GM12892 (cell line): ENCODE data around the gene CHST11.

Experiments used
- DNase-seq: peaks from one replicate; pipeline ENCODE4 v3.0.0; 2011; ENCODE audit not compliant: insufficient read length
- FAIRE-seq: peaks from 2 replicates; lab custom pipeline; 2011; peaks lifted over from hg19 to GRCh38; lab: Jason Lieb, UNC
- POLR2A ChIP-seq: IDR thresholded peaks from 2 replicates; pipeline ENCODE4 v1.6.1; 2011; ENCODE audit warnings: low read depth, low read length, control low read depth
- POLR2AphosphoS5 ChIP-seq: IDR thresholded peaks from 2 replicates; pipeline ENCODE4 v1.6.1; 2011; ENCODE audit warnings: low read depth, low read length, control low read depth
- TAF1 ChIP-seq: IDR thresholded peaks from 2 replicates; pipeline ENCODE4 v1.6.1; 2011; ENCODE audit warnings: low read depth, mild to moderate bottlenecking, control low read depth, low read length, borderline replicate concordance

Gene CHST11

GRCh38 chr12:104703372-104703771, 246.6 kb downstream of the CHST11 start:
- no peak for FAIRE-seq
- DNase-seq: no peak
- TF ChIP-seq TAF1 (no peak), POLR2A (no peak), POLR2AphosphoS5 (no peak)

GRCh38 chr12:104704224-104704779, 247.6 kb downstream of the CHST11 start:
- FAIRE-seq: no peak
- TF ChIP-seq POLR2A (no peak), TAF1 (no peak), POLR2AphosphoS5 (no peak)
- DNase-seq: no peak

- TF ChIP-seq POLR2AphosphoS5: no peak
- TF ChIP-seq TAF1: no peak
- no peak for TF ChIP-seq POLR2A
- DNase-seq (no peak), FAIRE-seq (no peak)
Measured at GRCh38 chr12:104707194-104707593, 250.4 kb downstream of the CHST11 start.

- no peak for DNase-seq
- FAIRE-seq: no peak
- no peak for TF ChIP-seq POLR2A
- no peak for TF ChIP-seq POLR2AphosphoS5
- no peak for TF ChIP-seq TAF1
Measured at GRCh38 chr12:104707794-104708558, 251.2 kb downstream of the CHST11 start.

GRCh38 chr12:104708891-104709290, 252.1 kb downstream of the CHST11 start:
- no peak for TF ChIP-seq TAF1
- no peak for TF ChIP-seq POLR2A
- no peak for TF ChIP-seq POLR2AphosphoS5
- DNase-seq (no peak), FAIRE-seq (no peak)

GRCh38 chr12:104709692-104710435, 253.1 kb downstream of the CHST11 start:
- no peak for FAIRE-seq
- no peak for TF ChIP-seq TAF1
- DNase-seq: no peak

GRCh38 chr12:104710940-104711689, 254.4 kb downstream of the CHST11 start:
- FAIRE-seq (no peak), DNase-seq (no peak)
- TF ChIP-seq POLR2AphosphoS5 (no peak), TAF1 (no peak), POLR2A (no peak)

- no peak for FAIRE-seq
- no peak for DNase-seq
- TF ChIP-seq POLR2A (no peak), POLR2AphosphoS5 (no peak), TAF1 (no peak)
Measured at GRCh38 chr12:104712477-104712876, 255.7 kb downstream of the CHST11 start.

- no peak for DNase-seq
- FAIRE-seq: no peak
- TF ChIP-seq POLR2A (no peak), POLR2AphosphoS5 (no peak), TAF1 (no peak)
Measured at GRCh38 chr12:104712968-104713367, 256.2 kb downstream of the CHST11 start.

GRCh38 chr12:104713444-104713843, 256.7 kb downstream of the CHST11 start:
- TF ChIP-seq TAF1 (no peak), POLR2AphosphoS5 (no peak), POLR2A (no peak)
- FAIRE-seq (no peak), DNase-seq (no peak)

- DNase-seq (no peak), FAIRE-seq (no peak)
- no peak for TF ChIP-seq POLR2A
- no peak for TF ChIP-seq TAF1
- TF ChIP-seq POLR2AphosphoS5: no peak
Measured at GRCh38 chr12:104714369-104714768, 257.6 kb downstream of the CHST11 start.

GRCh38 chr12:104716172-104716571, 259.4 kb downstream of the CHST11 start:
- FAIRE-seq (no peak), DNase-seq (no peak)
- TF ChIP-seq POLR2A (no peak), POLR2AphosphoS5 (no peak), TAF1 (no peak)

GRCh38 chr12:104718304-104718929, 261.7 kb downstream of the CHST11 start:
- FAIRE-seq (no peak), DNase-seq (no peak)
- TF ChIP-seq TAF1: no peak
- TF ChIP-seq POLR2A: no peak
- TF ChIP-seq POLR2AphosphoS5: no peak
